GM18507 (cell line): ENCODE measurements around the gene MAP4K1.
"Not testable (repeated sequence)": the region's sequence is repeated elsewhere in the genome, so short reads cannot be mapped to it uniquely, and the experiment has no call there.

Experiments used
- DNase-seq: peaks from one replicate; pipeline ENCODE4 v3.0.0; 2011; ENCODE audit warnings: low read depth; ENCODE audit not compliant: insufficient read length; ENCODE audit errors: extremely low spot score
- FAIRE-seq: peaks from 2 replicates; lab custom pipeline; 2011; peaks lifted over from hg19 to GRCh38; lab: Jason Lieb, UNC

The MAP4K1 gene

GRCh38 chr19:38583985-38584305 is 33.8 kb downstream of the MAP4K1 start:
- FAIRE-seq (no peak), DNase-seq (no peak)

GRCh38 chr19:38583219-38583984 is 34.4 kb downstream of the MAP4K1 start:
- FAIRE-seq (peak; percentile 97), DNase-seq (peak; percentile 51)

DNA sequence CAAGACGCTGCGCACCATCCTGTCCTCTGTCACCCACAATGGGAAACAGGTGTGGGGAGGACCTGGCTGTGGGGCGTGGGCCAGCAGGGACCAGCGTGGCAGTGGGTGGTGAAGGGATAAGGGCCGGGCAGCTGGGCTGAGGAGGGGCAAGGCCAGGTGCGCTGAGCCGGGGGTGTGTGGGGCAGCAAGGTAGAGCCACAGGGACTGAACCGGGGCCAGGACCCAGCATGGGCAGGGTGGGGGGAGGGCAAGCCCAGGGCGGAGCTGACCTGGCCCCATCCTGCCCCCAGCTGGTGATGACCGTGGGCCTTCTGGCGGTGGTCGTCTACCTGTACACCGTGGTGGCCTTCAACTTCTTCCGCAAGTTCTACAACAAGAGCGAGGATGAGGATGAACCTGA is 37.7 kb downstream of the MAP4K1 start:
- DNase-seq = no peak

GRCh38 chr19:38579304-38579703 is 38.4 kb downstream of the MAP4K1 start:
- DNase-seq, FAIRE-seq: not testable (repeated sequence)

More for the DNA sequence above, 37.7 kb downstream of the MAP4K1 start:
- FAIRE-seq = no peak

- DNase-seq (no peak), FAIRE-seq (no peak)
These were observed 39.9 kb downstream of the MAP4K1 start for GRCh38 chr19:38577826-38578225.

DNA sequence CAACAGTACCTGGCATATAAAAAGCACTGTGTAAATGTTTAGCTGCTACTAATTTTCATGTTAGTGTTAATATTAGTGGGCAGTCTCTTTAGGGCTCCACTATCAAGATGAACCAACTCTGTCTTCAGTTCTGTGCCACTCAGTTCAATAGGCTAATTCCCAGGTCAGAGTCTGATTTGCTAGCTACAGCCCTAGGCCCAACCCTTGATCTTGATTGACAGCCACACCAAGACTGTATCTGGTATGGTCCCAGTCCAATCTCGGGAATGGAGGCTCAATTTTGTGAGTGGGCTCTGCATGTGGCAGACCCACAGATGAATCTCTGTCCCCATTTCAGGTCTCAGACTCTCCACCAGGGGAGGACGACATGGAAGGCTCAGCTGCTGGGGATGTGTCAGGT is 46.1 kb downstream of the MAP4K1 start:
- DNase-seq (no peak), FAIRE-seq (no peak)

- DNase-seq = no peak
- no peak for FAIRE-seq
These were observed 48.3 kb downstream of the MAP4K1 start for GRCh38 chr19:38569368-38569983.

DNA sequence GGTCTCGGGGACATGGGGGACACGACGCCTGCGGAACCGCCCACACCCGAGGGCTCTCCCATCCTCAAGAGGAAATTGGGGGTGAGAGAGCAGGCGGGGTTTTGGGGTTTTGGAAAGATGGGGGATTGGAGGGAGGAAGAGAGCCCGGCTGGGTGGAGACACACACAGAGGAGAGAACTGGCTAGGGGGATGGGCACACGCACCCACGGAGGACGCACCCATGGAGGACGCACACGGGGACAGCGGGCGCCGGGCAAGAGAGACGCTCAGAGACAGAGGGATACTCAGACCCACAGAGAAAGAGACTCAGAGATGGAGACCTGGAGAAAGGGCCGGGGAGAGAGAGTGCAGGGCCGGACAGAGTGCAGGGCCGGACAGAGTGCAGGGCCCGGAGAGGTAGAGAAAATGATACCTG is 52.1 kb downstream of the MAP4K1 start:
- DNase-seq = no peak
- FAIRE-seq = peak; percentile 59

GRCh38 chr19:38564981-38565690 is 52.6 kb downstream of the MAP4K1 start:
- FAIRE-seq = no peak

DNA sequence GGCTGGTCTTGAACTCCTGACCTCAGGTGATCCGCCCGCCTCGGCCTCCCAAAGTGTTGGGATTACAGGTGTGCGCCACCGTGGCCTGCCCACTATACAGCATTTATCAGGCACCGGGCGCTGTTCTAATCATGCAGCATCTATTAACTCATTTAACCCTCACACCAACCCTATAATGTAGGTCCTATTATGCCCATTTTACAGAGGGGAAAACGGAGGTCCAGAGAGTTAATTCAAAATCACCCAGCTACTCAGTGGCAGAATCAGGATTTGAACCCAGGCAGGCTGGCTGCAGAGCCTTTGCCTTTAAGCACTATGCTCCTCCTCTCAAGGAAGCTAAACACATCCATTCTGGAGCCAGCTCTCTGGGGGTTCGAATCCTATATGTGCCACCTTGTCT is 54.3 kb downstream of the MAP4K1 start:
- no peak for FAIRE-seq
- no peak for DNase-seq

More at GRCh38 chr19:38564981-38565690, 52.6 kb downstream of the MAP4K1 start:
- no peak for DNase-seq

DNA sequence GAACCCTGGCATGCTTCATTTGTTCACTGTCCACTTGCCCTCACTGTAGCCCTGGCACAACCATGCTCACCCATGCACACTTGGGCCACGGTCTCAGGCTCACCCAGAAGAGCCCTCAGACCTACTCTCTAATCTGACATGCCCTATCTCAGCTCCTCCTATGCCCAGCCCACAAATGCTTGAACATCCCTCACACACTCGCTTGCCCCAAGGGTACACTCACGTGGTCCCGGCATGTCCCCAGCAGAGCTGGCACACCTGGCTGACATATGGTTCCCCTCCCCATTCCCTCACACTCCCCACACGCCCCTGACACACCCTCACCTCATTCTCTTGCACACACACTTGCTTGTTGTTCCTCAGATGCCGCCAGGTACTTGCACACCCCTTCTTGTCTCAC is 55.7 kb downstream of the MAP4K1 start:
- FAIRE-seq (no peak), DNase-seq (no peak)

DNA sequence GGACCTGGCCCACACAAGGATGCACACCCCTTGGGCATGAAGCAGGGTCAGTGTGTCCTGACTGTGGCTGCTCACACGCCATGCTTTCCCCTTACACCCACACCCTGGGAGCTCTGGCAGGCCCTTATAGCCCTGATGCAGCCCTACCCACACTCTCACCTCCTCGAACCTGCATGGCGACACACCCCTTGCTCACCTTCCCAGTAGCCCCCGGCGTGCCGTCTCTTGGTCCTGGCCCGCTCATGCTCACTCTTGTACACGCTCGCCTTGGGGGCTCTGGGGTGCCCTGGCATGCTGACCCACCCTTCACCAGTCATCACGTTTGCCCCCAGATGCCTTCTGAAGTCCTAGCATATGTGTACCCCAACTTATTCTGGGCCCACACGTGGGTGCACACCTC is 56.1 kb downstream of the MAP4K1 start:
- DNase-seq (no peak), FAIRE-seq (no peak)

GRCh38 chr19:38561053-38561606 is 56.6 kb downstream of the MAP4K1 start:
- DNase-seq (no peak), FAIRE-seq (no peak)

GRCh38 chr19:38559428-38560401 is 58.0 kb downstream of the MAP4K1 start:
- FAIRE-seq = peak; percentile 98
- DNase-seq = no peak

GRCh38 chr19:38558933-38559332 is 58.8 kb downstream of the MAP4K1 start:
- FAIRE-seq = not testable (repeated sequence)

DNA sequence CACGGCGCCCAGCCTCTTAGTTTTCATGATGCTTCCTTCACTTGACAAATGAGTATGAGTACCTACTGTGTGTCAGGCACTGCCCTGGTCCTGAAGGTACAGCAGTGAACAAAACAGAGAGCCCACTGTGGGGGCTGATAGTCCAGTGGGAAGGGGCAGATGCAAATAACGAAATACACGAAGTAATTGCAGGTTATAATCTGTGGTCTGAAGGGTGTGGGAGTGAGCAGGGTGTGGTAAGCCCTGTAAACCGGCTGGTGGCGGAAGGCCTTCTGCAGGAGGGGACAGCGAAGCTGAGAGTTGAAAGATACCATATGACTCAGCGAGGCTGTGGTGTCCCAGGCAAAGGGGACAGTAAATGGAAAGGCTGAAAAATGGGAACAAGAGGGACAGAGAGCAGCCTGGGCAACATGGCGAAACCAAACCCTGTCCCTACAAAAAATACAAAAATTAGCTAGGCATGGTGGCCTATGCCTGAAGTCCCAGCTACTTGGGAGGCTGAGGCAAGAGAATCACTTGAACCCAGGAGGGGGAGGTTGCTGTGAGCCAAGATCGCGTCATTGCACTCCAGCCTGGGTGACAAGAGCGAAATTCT is 60.5 kb downstream of the MAP4K1 start:
- DNase-seq (peak; percentile 39), FAIRE-seq (peak; percentile 92)

More at GRCh38 chr19:38558933-38559332, 58.8 kb downstream of the MAP4K1 start:
- DNase-seq = not testable (repeated sequence)

DNA sequence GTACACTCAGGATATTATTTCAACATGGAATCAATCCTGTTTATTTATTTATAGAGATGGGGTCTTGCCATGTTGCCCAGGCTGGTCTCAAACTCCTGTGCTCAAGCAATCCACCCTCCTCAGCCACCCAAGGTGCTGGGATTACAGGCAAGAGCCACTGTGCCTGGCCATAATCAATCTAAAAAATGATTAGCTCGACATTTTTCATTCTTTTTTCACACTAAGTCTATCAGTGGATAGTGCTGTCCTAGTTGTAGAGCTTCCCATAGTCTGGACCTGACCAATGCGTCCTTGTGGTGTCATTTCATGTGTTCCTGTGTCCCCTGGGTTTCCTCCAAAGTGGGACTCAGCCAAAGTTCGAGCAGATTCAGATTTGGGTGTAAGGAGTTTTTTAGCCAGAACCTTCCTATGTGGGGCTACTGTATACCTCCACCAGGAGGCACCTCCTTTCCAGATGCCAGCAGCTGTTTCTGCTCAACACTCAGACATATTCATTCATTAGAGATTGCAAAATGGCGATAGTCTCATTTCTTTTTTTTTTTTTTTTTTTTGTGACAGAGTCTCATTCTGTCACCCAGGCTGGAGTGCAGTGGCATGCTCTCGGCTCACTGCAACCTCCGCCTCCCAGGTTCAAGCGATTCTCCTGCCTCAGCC is 61.1 kb downstream of the MAP4K1 start:
- FAIRE-seq = peak; percentile 44
- DNase-seq = no peak

DNA sequence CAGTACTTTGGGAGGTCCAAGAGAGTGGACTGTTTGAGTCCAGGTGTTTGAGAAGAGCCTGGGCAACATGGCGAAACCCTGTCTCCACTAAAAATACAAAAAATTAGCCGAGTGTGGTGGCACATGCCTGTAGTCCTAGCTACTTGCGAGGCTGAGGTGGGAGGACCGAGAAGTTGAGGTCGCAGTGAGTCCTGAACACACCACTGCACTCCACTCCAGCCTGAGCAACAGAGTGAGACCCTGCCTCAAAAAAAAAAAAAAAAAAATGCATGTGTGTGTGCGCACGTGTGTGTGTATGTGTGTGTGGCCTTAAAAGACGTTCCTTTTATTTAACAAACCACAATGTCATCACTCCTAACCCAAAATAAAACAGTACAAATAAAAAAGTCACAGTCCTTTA is 62.6 kb downstream of the MAP4K1 start:
- DNase-seq (no peak), FAIRE-seq (no peak)
